A673 (cell line): ENCODE data around the gene ARSB. TPM values are rescaled to one million over a fixed set of nuclear protein-coding genes. Genes with fewer than 3 reads are reported as not detected.

Experiments
- BruUV-seq: library from RNA; stranded (reverse); fragments of 400-500 nt; replicated peaks from 2 replicates; lab custom pipeline; 2021; lab: Mats Ljungman, UMichigan
- CTCF ChIA-PET: fragments of 300-600 bp; sonication (Branson Sonifier 250); formaldehyde crosslinking; loops from one replicate; lab custom pipeline; 2022; ENCODE audit warnings: antibody characterized with exemption; lab: Charles Lee
- POLR2A ChIA-PET: fragments of 300-600 bp; sonication (Branson Sonifier 250); formaldehyde crosslinking; loops from one replicate; lab custom pipeline; 2022; ENCODE audit warnings: antibody characterized with exemption; ENCODE audit not compliant: low non-redundant PET; lab: Charles Lee
- DNase-seq: peaks from one replicate; pipeline ENCODE4 v3.0.0-alpha.2; 2015; ENCODE audit warnings: low spot score
- H3K27ac ChIP-seq: fragments of 200-600 bp; sonication (generic); 2 replicates; pipeline ENCODE4 v1.5.1; 2016; ENCODE audit warnings: mixed run types, low read depth, mild to moderate bottlenecking, mixed read lengths, antibody characterized with exemption, low read length; ENCODE audit not compliant: poor library complexity, severe bottlenecking
- H3K27me3 ChIP-seq: fragments of 200-600 bp; sonication (generic); replicated peaks from 2 replicates; pipeline ENCODE4 v1.6.1; 2017; ENCODE audit warnings: mixed run types, low read depth, mild to moderate bottlenecking, mixed read lengths, antibody characterized with exemption, low read length; ENCODE audit not compliant: insufficient read depth, poor library complexity
- H3K36me3 ChIP-seq: fragments of 200-600 bp; sonication (generic); 2 replicates; pipeline ENCODE4 v1.6.1; 2016; ENCODE audit warnings: mixed run types, mild to moderate bottlenecking, mixed read lengths, antibody characterized with exemption, low read length; ENCODE audit not compliant: insufficient read depth, poor library complexity, severe bottlenecking
- H3K4me1 ChIP-seq: fragments of 200-600 bp; sonication (generic); 2 replicates; pipeline ENCODE4 v1.6.1; 2017; ENCODE audit warnings: mixed run types, mild to moderate bottlenecking, mixed read lengths, antibody characterized with exemption, low read length; ENCODE audit not compliant: insufficient read depth, poor library complexity, severe bottlenecking
- H3K4me3 ChIP-seq: fragments of 200-600 bp; sonication (generic); 2 replicates; pipeline ENCODE4 v1.5.1; 2016; ENCODE audit warnings: low read depth, mixed run types, mild to moderate bottlenecking, mixed read lengths, low read length; ENCODE audit not compliant: poor library complexity, severe bottlenecking
- H3K9me3 ChIP-seq: fragments of 200-600 bp; sonication (generic); 2 replicates; pipeline ENCODE4 v1.6.1; 2016; ENCODE audit warnings: mixed run types, low read depth, mild to moderate bottlenecking, mixed read lengths, antibody characterized with exemption, low read length; ENCODE audit not compliant: poor library complexity, severe bottlenecking
- CTCF ChIP-seq: fragments of 300-800, 200-600 bp; sonication (generic); conservative IDR thresholded peaks from 2 replicates; pipeline ENCODE4 v1.5.1; 2017; ENCODE audit warnings: low read depth, mild to moderate bottlenecking, antibody characterized with exemption, low read length, moderate library complexity, mixed read lengths
- EZH2 ChIP-seq: fragments of 200-600 bp; sonication (generic); IDR thresholded peaks from 2 replicates; pipeline ENCODE4 v1.6.1; 2017; ENCODE audit warnings: borderline replicate concordance, low read depth, mild to moderate bottlenecking, mixed read lengths, antibody characterized with exemption, low read length; ENCODE audit not compliant: poor library complexity, severe bottlenecking
- intact Hi-C: fragments of 100-400 bp; cut with micrococcal nuclease; formaldehyde crosslinking; loops from one replicate; pipeline ENCODE4 v1.10.0; 2022; ENCODE audit not compliant: unreplicated experiment
- total RNA-seq: library from RNA; stranded (reverse); gene quantifications from 2 replicates; pipeline ENCODE4 v1.2.3, GENCODE V29; 2021

Gene ARSB
- total RNA-seq, 1 experiment from 2014 or later, result 16.8 TPM

GRCh38 chr5:78968781-78969180, 16.3 kb downstream of the ARSB start:
- intact Hi-C loops, result loop anchor here (5.0 to 10.0 kb wide), 2 partner anchors 434 to 496 kb away; no protein-coding TSS in a partner anchor
- ChIA-PET CTCF (no interaction called here), POLR2A (no interaction called here)

GRCh38 chr5:78964889-78965288, 20.2 kb downstream of the ARSB start:
- Histone ChIP-seq H3K4me1 (no peaks in the 10 kb centered on the region), H3K27me3 (no peaks in the 10 kb centered on the region), H3K9me3 (no peaks in the 10 kb centered on the region), H3K4me3 (no peak overlapping the region), H3K27ac (no peak overlapping the region), H3K36me3 (no peaks in the 10 kb centered on the region)
- TF ChIP-seq EZH2 (no peak), CTCF (peak; percentile 54)
- CTCF ChIA-PET, result interaction anchor here (1.0 to 1.8 kb wide), 2 partner anchors 66 to 78 kb away, joined by 4 to 11 read pairs; no protein-coding TSS in a partner anchor
- BruUV-seq, result no TSS peak
- peak; percentile 66 for DNase-seq
- intact Hi-C loops, result loop anchor here (1.0 to 10.0 kb wide), 3 partner anchors 65 to 493 kb away; no protein-coding TSS in a partner anchor
- POLR2A ChIA-PET, result no interaction called here

More at GRCh38 chr5:78968781-78969180, 16.3 kb downstream of the ARSB start:
- H3K36me3 ChIP-seq, result no peaks in the 10 kb centered on the region
- H3K27ac ChIP-seq, result no peak overlapping the region
- no peaks in the 10 kb centered on the region for H3K27me3 ChIP-seq
- H3K4me3 ChIP-seq, result no peak overlapping the region
- TF ChIP-seq EZH2 (no peak), CTCF (no peak)
- no peaks in the 10 kb centered on the region for H3K9me3 ChIP-seq
- peaks cover 13% of the 10 kb centered on the region for H3K4me1 ChIP-seq
- no TSS peak for BruUV-seq
- DNase-seq, result no peak

- Histone ChIP-seq H3K36me3 (no peaks in the 10 kb centered on the region), H3K4me3 (no peak overlapping the region), H3K27me3 (no peaks in the 10 kb centered on the region), H3K27ac (no peak overlapping the region), H3K4me1 (no peaks in the 10 kb centered on the region), H3K9me3 (no peaks in the 10 kb centered on the region)
- TF ChIP-seq CTCF, result no peak
- no peak for TF ChIP-seq EZH2
- DNase-seq, result no peak
- BruUV-seq, result no TSS peak
- intact Hi-C loops, result loop anchor here (10.0 kb wide), 1 partner anchor 427 kb away; no protein-coding TSS in a partner anchor
- CTCF ChIA-PET, result no interaction called here
- POLR2A ChIA-PET, result no interaction called here
Measured at GRCh38 chr5:78961743-78962142, 23.4 kb downstream of the ARSB start.
